Sigmoid colon (tissue), 4 donors: ENCODE measurements around the gene TCF12.

Experiments used
- EP300 ChIP-seq, 4 donors: sonication (generic); formaldehyde crosslinking; IDR thresholded peaks; one replicate each; pipeline ENCODE4 v1.6.1; 2017; ENCODE audit warnings: antibody characterized with exemption in 4 of 4
- POLR2A ChIP-seq, 2 donors: fragments of 450-650 bp; IDR thresholded peaks; one replicate each; pipeline ENCODE4 v1.6.1; 2016; ENCODE audit warnings: antibody characterized with exemption in 2 of 2, mild to moderate bottlenecking in 2 of 2, moderate library complexity in 2 of 2
- POLR2AphosphoS5 ChIP-seq, 4 donors: sonication (generic); formaldehyde crosslinking; IDR thresholded peaks; one replicate each; pipeline ENCODE4 v1.6.1; 2017; ENCODE audit warnings: antibody characterized with exemption in 4 of 4
- TF ChIP-seq, protein P1 (sequence below), 4 experiments: fragments of 450-650 bp in 3 of 4; fragments of 200-600 bp in 1 of 4; IDR thresholded peaks; one replicate each; pipeline ENCODE4 v1.5.1; 2016 to 2019; ENCODE audit warnings: antibody characterized with exemption in 4 of 4, mild to moderate bottlenecking in 3 of 4, moderate library complexity in 2 of 4

DNA sequence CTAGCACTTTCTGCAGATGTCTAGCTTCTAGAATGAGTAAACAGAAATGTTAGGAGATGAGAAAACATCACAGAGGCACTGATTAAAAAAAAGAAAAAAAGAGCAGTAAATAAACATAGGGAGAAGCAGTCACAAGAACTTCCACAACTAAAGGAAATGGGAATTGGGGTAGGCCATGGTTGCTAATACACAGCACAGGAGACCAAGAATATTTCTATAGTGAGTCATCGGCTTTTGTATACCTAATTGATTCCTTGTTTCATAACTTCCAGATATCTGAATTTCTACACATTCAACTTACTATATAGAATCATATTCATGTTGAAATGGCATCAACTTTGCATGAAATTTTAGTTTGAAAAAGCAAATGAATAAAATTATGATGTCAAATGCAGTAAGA is 47.3 kb upstream of the TCF12 start:
- TF ChIP-seq, protein P1, sequence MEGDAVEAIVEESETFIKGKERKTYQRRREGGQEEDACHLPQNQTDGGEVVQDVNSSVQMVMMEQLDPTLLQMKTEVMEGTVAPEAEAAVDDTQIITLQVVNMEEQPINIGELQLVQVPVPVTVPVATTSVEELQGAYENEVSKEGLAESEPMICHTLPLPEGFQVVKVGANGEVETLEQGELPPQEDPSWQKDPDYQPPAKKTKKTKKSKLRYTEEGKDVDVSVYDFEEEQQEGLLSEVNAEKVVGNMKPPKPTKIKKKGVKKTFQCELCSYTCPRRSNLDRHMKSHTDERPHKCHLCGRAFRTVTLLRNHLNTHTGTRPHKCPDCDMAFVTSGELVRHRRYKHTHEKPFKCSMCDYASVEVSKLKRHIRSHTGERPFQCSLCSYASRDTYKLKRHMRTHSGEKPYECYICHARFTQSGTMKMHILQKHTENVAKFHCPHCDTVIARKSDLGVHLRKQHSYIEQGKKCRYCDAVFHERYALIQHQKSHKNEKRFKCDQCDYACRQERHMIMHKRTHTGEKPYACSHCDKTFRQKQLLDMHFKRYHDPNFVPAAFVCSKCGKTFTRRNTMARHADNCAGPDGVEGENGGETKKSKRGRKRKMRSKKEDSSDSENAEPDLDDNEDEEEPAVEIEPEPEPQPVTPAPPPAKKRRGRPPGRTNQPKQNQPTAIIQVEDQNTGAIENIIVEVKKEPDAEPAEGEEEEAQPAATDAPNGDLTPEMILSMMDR (IDR thresholded peaks at IDR 0.05): no peak
- TF ChIP-seq POLR2A (IDR thresholded peaks at IDR 0.05) (no peak), EP300 (IDR thresholded peaks at IDR 0.05) (no peak), POLR2AphosphoS5 (IDR thresholded peaks at IDR 0.05) (no peak)
